SK-N-SH (cell line): Measurements from ENCODE around the gene ATP2B2. TPM values are rescaled to one million over a fixed set of nuclear protein-coding genes. Genes with fewer than 3 reads are reported as not detected.

Experiments
- CTCF ChIA-PET: fragments of 300-600, 350-600 bp; formaldehyde crosslinking; extraction: SDS; loops from one replicate; lab custom pipeline; 2021; lab: Yijun Ruan, JAX
- POLR2A ChIA-PET: fragments of 350-600 bp; sonication (Branson Sonifier 250); formaldehyde crosslinking; extraction: SDS; loops from one replicate; lab custom pipeline; 2020; ENCODE audit warnings: antibody characterized with exemption, inconsistent platforms; lab: Yijun Ruan, JAX
- DNase-seq: peaks from one replicate; pipeline ENCODE4 v3.0.0; 2012
- H2AFZ ChIP-seq: fragments of 200-600 bp; sonication (generic); 2 replicates; pipeline ENCODE4 v1.8.1; 2016; ENCODE audit warnings: antibody characterized with exemption, mild to moderate bottlenecking, low read depth
- H3F3A ChIP-seq: fragments of 200-600 bp; sonication (generic); replicated peaks from 2 replicates; pipeline ENCODE3; 2016; ENCODE audit warnings: antibody characterized with exemption, mild to moderate bottlenecking; ENCODE audit not compliant: insufficient read depth
- H3K27ac ChIP-seq, 2 experiments: fragments of 200-500 bp in 1 of 2; fragments of 200-600 bp in 1 of 2; sonication (Bioruptor generic) in 1 of 2; sonication (generic), shearing (Covaris generic) in 1 of 2; 2 replicates each; pipeline versions ENCODE4 v1.5.1 to v1.6.1; 2014 to 2016; ENCODE audit warnings: low read depth in 2 of 2, inconsistent platforms in 1 of 2, low read length in 1 of 2, mild to moderate bottlenecking in 1 of 2, mixed read lengths in 1 of 2
- H3K27me3 ChIP-seq: fragments of 200-600 bp; sonication (generic), shearing (Covaris generic); 2 replicates; pipeline ENCODE4 v1.6.1; 2016; ENCODE audit warnings: mixed run types; ENCODE audit not compliant: insufficient read depth
- H3K36me3 ChIP-seq, 2 experiments: fragments of 200-500 bp in 1 of 2; fragments of 200-600 bp in 1 of 2; sonication (Bioruptor generic) in 1 of 2; sonication (generic) in 1 of 2; replicated peaks in 1 of 2; 2 replicates each; pipeline versions ENCODE3 to v1.5.1; 2014 to 2016; ENCODE audit warnings: low read length in 1 of 2, mild to moderate bottlenecking in 1 of 2; ENCODE audit not compliant: insufficient read depth in 2 of 2, control insufficient read depth in 1 of 2
- H3K4me1 ChIP-seq, 2 experiments: fragments of 200-500 bp in 1 of 2; fragments of 200-600 bp in 1 of 2; sonication (Bioruptor generic) in 1 of 2; sonication (generic), shearing (Covaris generic) in 1 of 2; 2 replicates each; pipeline versions ENCODE4 v1.5.1 to v1.6.1; 2014 to 2016; ENCODE audit warnings: low read depth in 1 of 2, low read length in 1 of 2, mixed run types in 1 of 2; ENCODE audit not compliant: insufficient read depth in 2 of 2, control insufficient read depth in 1 of 2
- H3K4me2 ChIP-seq: fragments of 200-600 bp; sonication (generic), shearing (Covaris generic); 2 replicates; pipeline ENCODE4 v1.6.1; 2017; ENCODE audit warnings: mixed run types
- H3K4me3 ChIP-seq, 2 experiments: fragments of 200-500 bp in 1 of 2; fragments of 200-600 bp in 1 of 2; sonication (Bioruptor generic) in 1 of 2; sonication (generic), shearing (Covaris generic) in 1 of 2; 2 replicates each; pipeline versions ENCODE4 v1.5.1 to v1.8.1; 2014 to 2016; ENCODE audit warnings: low read depth in 2 of 2, inconsistent platforms in 1 of 2, low read length in 1 of 2, mild to moderate bottlenecking in 1 of 2, mixed read lengths in 1 of 2, moderate library complexity in 1 of 2
- H3K79me2 ChIP-seq: fragments of 200-600 bp; sonication (generic); 2 replicates; pipeline ENCODE4 v1.8.1; 2017; ENCODE audit warnings: mild to moderate bottlenecking; ENCODE audit not compliant: insufficient read depth
- H3K9ac ChIP-seq: fragments of 200-600 bp; sonication (generic); 2 replicates; pipeline ENCODE4 v1.6.1; 2017; ENCODE audit warnings: mixed run types
- H3K9me2 ChIP-seq: fragments of 200-600 bp; sonication (generic); 2 replicates; pipeline ENCODE4 v1.6.1; 2017; ENCODE audit warnings: mixed run types
- H3K9me3 ChIP-seq: fragments of 200-600 bp; sonication (generic); 2 replicates; pipeline ENCODE4 v1.6.1; 2017; ENCODE audit warnings: mixed run types, mild to moderate bottlenecking, moderate library complexity
- H4K20me1 ChIP-seq: fragments of 200-600 bp; sonication (generic); 2 replicates; pipeline ENCODE4 v1.6.1; 2017; ENCODE audit warnings: mild to moderate bottlenecking, mixed run types; ENCODE audit not compliant: insufficient read depth
- EP300 ChIP-seq, 2 experiments: IDR thresholded peaks; 2 replicates each; pipeline versions ENCODE4 v1.4.0 to v1.6.1; 2012; ENCODE audit warnings: borderline replicate concordance in 1 of 2, low read depth in 1 of 2, low read length in 1 of 2
- EZH2phosphoT487 ChIP-seq: fragments of 200-600 bp; sonication (generic); IDR thresholded peaks from 2 replicates; pipeline ENCODE4 v1.6.1; 2017; ENCODE audit warnings: low read depth, mixed run types, mild to moderate bottlenecking, antibody characterized with exemption, moderate library complexity, borderline replicate concordance
- FOSL2 ChIP-seq: IDR thresholded peaks from 2 replicates; pipeline ENCODE4 v1.4.0; 2012; ENCODE audit warnings: low read depth, mild to moderate bottlenecking, moderate library complexity, borderline replicate concordance
- FOXJ3 ChIP-seq: sonication (generic); formaldehyde crosslinking; IDR thresholded peaks from 2 replicates; pipeline ENCODE4 v1.5.1; 2020; ENCODE audit warnings: mild to moderate bottlenecking, missing genetic modification reagents
- JUND ChIP-seq: IDR thresholded peaks from 2 replicates; pipeline ENCODE4 v1.4.0; 2012
- MEF2A ChIP-seq: IDR thresholded peaks from 2 replicates; pipeline ENCODE4 v1.4.0; 2012; ENCODE audit warnings: low read depth, borderline replicate concordance
- NFIC ChIP-seq: IDR thresholded peaks from 2 replicates; pipeline ENCODE4 v1.4.0; 2012; ENCODE audit warnings: borderline replicate concordance
- RAD21 ChIP-seq: IDR thresholded peaks from 2 replicates; pipeline ENCODE4 v1.6.1; 2012; ENCODE audit warnings: mild to moderate bottlenecking, low read length
- RCOR1 ChIP-seq: fragments of 150-350 bp; IDR thresholded peaks from 2 replicates; pipeline ENCODE4 v1.6.1; 2017; ENCODE audit warnings: antibody characterized with exemption, low read length
- REST ChIP-seq: IDR thresholded peaks from 2 replicates; pipeline ENCODE4 v1.6.1; 2012; ENCODE audit warnings: mild to moderate bottlenecking, low read depth, low read length, moderate library complexity
- SMC3 ChIP-seq: IDR thresholded peaks from 2 replicates; pipeline ENCODE4 v1.6.1; 2012; ENCODE audit warnings: low read depth, low read length, improper control_type of control experiment
- TAF1 ChIP-seq: IDR thresholded peaks from 2 replicates; pipeline ENCODE4 v1.6.1; 2012; ENCODE audit warnings: low read depth, mild to moderate bottlenecking, low read length, moderate library complexity, borderline replicate concordance
- TCF12 ChIP-seq: IDR thresholded peaks from 2 replicates; pipeline ENCODE4 v1.4.0; 2012
- USF2 ChIP-seq: fragments of 150-350 bp; IDR thresholded peaks from 2 replicates; pipeline ENCODE4 v1.6.1; 2017; ENCODE audit warnings: antibody characterized with exemption, low read length, low read depth, borderline replicate concordance
- WGBS: methylation state at CpG from one replicate; pipeline ENCODE4 v1.1.6; 2017; ENCODE audit warnings: low lambda C conversion rate; 5-methylcytosine and 5-hydroxymethylcytosine counted together
- polyA plus RNA-seq, 3 experiments: library from polyadenylated mRNA; depleted of rRNA; stranded (reverse); fragments of >200 nt; gene quantifications; 2 replicates each; pipeline ENCODE4 v1.2.3, GENCODE V29; 2012
- TF ChIP-seq, protein P1 (sequence below): IDR thresholded peaks from 2 replicates; pipeline ENCODE4 v1.4.0; 2012; ENCODE audit warnings: low read depth, borderline replicate concordance
- TF ChIP-seq, protein P2 (sequence below): IDR thresholded peaks from 2 replicates; pipeline ENCODE4 v1.4.0; 2012; ENCODE audit warnings: low read depth

ATP2B2 gene
- polyA plus RNA-seq, 1 of the 3 experiments (the other 2 are of a cell fraction): 0.15 TPM

- no peaks in the 10 kb centered on the region for H3K9me2 ChIP-seq
- no peaks in the 10 kb centered on the region for H3K9me3 ChIP-seq
- no peak overlapping the region for H2AFZ ChIP-seq
- no peaks in the 10 kb centered on the region; the same call in 1 of the 2 replicates for H3K27me3 ChIP-seq
- H3K4me1 ChIP-seq: no peaks in the 10 kb centered on the region
- no peaks in the 10 kb centered on the region for H4K20me1 ChIP-seq
- no peaks in the 10 kb centered on the region for H3K36me3 ChIP-seq
- no peak overlapping the region for H3K9ac ChIP-seq
- no peak for DNase-seq
- ChIA-PET CTCF (interaction anchor here (0.6 to 9.7 kb wide), 4 partner anchors 17 to 327 kb away, joined by 3 to 133 read pairs (median 4); no protein-coding TSS in a partner anchor), POLR2A (no interaction called here)
- no peak overlapping the region for H3K27ac ChIP-seq
- TF ChIP-seq USF2: no peak
- TF ChIP-seq JUND: no peak
- TF ChIP-seq REST: no peak
- TF ChIP-seq FOSL2: no peak
- TF ChIP-seq, protein P1, sequence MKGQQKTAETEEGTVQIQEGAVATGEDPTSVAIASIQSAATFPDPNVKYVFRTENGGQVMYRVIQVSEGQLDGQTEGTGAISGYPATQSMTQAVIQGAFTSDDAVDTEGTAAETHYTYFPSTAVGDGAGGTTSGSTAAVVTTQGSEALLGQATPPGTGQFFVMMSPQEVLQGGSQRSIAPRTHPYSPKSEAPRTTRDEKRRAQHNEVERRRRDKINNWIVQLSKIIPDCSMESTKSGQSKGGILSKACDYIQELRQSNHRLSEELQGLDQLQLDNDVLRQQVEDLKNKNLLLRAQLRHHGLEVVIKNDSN: no peak
- TF ChIP-seq TCF12: no peak
- TF ChIP-seq MEF2A: no peak
- no peak for TF ChIP-seq TAF1
- TF ChIP-seq EP300 (IDR thresholded peaks at IDR 0.05; ENCODE audit: borderline replicate concordance in 1 of 2, low read depth in 1 of 2, low read length in 1 of 2): no peak
- TF ChIP-seq EZH2phosphoT487: no peak
- H3K79me2 ChIP-seq: no peaks in the 10 kb centered on the region
- no peak overlapping the region for H3K4me3 ChIP-seq
- no peaks in the 10 kb centered on the region for H3F3A ChIP-seq
- H3K4me2 ChIP-seq: no peak overlapping the region
- WGBS: no CpG with 5 or more reads among the region's 4 CpGs
Observed at GRCh38 chr3:10413041-10413440, 92.3 kb downstream of the ATP2B2 start.

- Histone ChIP-seq H2AFZ (no peak overlapping the region), H3K9me3 (no peaks in the 10 kb centered on the region), H3K79me2 (no peaks in the 10 kb centered on the region), H4K20me1 (no peaks in the 10 kb centered on the region), H3K4me3 (no peak overlapping the region), H3F3A (no peaks in the 10 kb centered on the region), H3K9ac (no peak overlapping the region), H3K4me1 (no peaks in the 10 kb centered on the region), H3K4me2 (no peak overlapping the region), H3K36me3 (no peaks in the 10 kb centered on the region), H3K27ac (no peak overlapping the region), H3K27me3 (no peaks in the 10 kb centered on the region; the same call in 1 of the 2 replicates), H3K9me2 (no peaks in the 10 kb centered on the region)
- no peak for DNase-seq
- CTCF ChIA-PET: interaction anchor here (1.1 to 9.7 kb wide), 2 partner anchors 67 to 328 kb away, joined by 3 to 133 read pairs; no protein-coding TSS in a partner anchor
- POLR2A ChIA-PET: no interaction called here
- 23% methylated on average over 3 of the region's 9 CpGs for WGBS
- TF ChIP-seq, protein P2, sequence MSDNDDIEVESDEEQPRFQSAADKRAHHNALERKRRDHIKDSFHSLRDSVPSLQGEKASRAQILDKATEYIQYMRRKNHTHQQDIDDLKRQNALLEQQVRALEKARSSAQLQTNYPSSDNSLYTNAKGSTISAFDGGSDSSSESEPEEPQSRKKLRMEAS: no peak
- TF ChIP-seq SMC3 (no peak), REST (no peak), RCOR1 (no peak), FOXJ3 (CRISPR knock-in tag) (no peak), JUND (no peak), MEF2A (no peak), NFIC (no peak), RAD21 (no peak)
Observed at GRCh38 chr3:10411598-10412332, 93.6 kb downstream of the ATP2B2 start.
